ENCODE data around the gene SCN4B. TPM values are rescaled to one million over a fixed set of nuclear protein-coding genes. Genes with fewer than 3 reads are reported as not detected.

The SCN4B gene
- total RNA-seq, 1 donor from 2014 or later: 2.1 TPM

- Histone ChIP-seq H3K4me1 (ENCODE audit: control insufficient read depth in 3 of 3, insufficient read depth in 3 of 3, low read length in 3 of 3) (peaks cover 11 to 24% (median 17%) of the 10 kb centered on the region in 3 donors), H3K4me3 (ENCODE audit: low read length in 3 of 3) (peak overlapping the region; percentile 67 to 83 (median 82)), H3K9ac (ENCODE audit: low read depth in 1 of 3, low read length in 3 of 3) (peak overlapping the region; percentile 20 to 74 (median 56)), H3K36me3 (ENCODE audit: control insufficient read depth in 3 of 3, insufficient read depth in 3 of 3, low read length in 3 of 3) (no peaks in the 10 kb centered on the region), H3K27ac (ENCODE audit: low read depth, low read length) (peak overlapping the region; percentile 64), H3K9me3 (ENCODE audit: control insufficient read depth in 3 of 3, low read length in 3 of 3) (no peaks in the 10 kb centered on the region), H3K27me3 (ENCODE audit: control insufficient read depth in 3 of 3, insufficient read depth in 3 of 3, low read length in 3 of 3) (peaks cover 2 to 20% (median 5%) of the 10 kb centered on the region in 3 donors)
Observed at GRCh38 chr11:118145285-118146227, 7.1 kb downstream of the SCN4B start.

DNA sequence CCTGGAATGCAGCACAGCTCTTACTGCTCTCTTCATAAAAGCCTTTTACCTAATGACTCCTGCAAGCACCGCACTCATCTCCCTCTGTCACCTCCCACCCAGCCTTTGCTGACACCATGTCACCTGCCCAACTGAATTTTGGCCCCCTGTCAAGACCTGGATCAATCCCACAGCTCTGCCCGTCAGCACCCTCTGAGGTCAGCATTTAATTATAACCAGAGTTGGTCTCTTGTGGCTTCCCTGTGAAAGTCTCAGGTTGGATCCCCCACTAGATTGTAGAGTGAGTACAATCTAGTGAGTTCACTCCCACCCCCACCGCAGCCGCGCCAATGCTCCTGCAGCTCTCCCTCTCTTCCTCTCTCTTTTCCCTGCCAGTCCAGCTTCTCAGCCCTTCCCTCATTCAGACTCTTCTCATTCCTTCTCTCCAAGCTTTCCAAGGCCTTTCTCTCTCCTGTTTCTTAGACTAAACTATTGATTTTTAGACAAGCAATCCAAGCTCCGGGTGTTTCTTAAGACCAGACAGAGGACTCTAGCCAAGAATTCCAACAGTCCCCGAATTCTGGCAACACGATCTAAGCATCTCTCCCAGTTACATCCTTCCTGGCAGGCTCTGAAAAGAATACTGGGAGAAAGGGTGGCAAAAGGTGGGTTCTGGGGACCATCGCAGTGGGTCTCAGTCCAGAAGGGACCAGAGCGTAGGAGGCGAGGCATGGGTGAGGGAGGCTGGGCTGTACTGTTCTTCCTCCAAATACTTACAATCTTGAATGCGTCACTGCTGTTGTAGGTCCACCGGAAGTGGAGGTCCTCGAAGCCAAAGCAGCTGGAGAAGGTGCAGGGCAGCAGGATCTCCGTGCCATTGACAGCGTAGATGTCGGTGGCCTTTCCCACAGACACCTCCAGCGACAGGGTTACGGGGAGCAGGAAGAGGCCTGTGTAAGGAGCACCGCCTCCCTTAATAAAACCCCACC is 8.0 kb downstream of the SCN4B start:
- peaks cover 0 to 19% (median 8%) of the 10 kb centered on the region in 3 donors for H3K27me3 ChIP-seq (ENCODE audit: control insufficient read depth in 3 of 3, insufficient read depth in 3 of 3, low read length in 3 of 3)
- H3K9me3 ChIP-seq (ENCODE audit: control insufficient read depth in 3 of 3, low read length in 3 of 3): no peaks in the 10 kb centered on the region
- peak overlapping the region in 1 of 3 donors; percentile 74 for H3K9ac ChIP-seq (ENCODE audit: low read depth in 1 of 3, low read length in 3 of 3)
- H3K36me3 ChIP-seq (ENCODE audit: control insufficient read depth in 3 of 3, insufficient read depth in 3 of 3, low read length in 3 of 3): no peaks in the 10 kb centered on the region
- H3K4me1 ChIP-seq (ENCODE audit: control insufficient read depth in 3 of 3, insufficient read depth in 3 of 3, low read length in 3 of 3): peaks cover 11 to 24% (median 17%) of the 10 kb centered on the region in 3 donors
- H3K4me3 ChIP-seq (ENCODE audit: low read length in 3 of 3): peak overlapping the region; percentile 67 to 83 (median 82)
- H3K27ac ChIP-seq (ENCODE audit: low read depth, low read length): no peak overlapping the region

- H3K4me1 ChIP-seq (ENCODE audit: control insufficient read depth in 3 of 3, insufficient read depth in 3 of 3, low read length in 3 of 3): peaks cover 7 to 22% (median 15%) of the 10 kb centered on the region in 3 donors
- H3K36me3 ChIP-seq (ENCODE audit: control insufficient read depth in 3 of 3, insufficient read depth in 3 of 3, low read length in 3 of 3): no peaks in the 10 kb centered on the region
- peaks cover 0 to 16% (median 8%) of the 10 kb centered on the region in 3 donors for H3K27me3 ChIP-seq (ENCODE audit: control insufficient read depth in 3 of 3, insufficient read depth in 3 of 3, low read length in 3 of 3)
- no peaks in the 10 kb centered on the region for H3K9me3 ChIP-seq (ENCODE audit: control insufficient read depth in 3 of 3, low read length in 3 of 3)
- no peak overlapping the region for H3K27ac ChIP-seq (ENCODE audit: low read depth, low read length)
- H3K9ac ChIP-seq (ENCODE audit: low read depth in 1 of 3, low read length in 3 of 3): no peak overlapping the region
- H3K4me3 ChIP-seq (ENCODE audit: low read length in 3 of 3): no peak overlapping the region
Observed at GRCh38 chr11:118143661-118144185, 8.9 kb downstream of the SCN4B start.

- H3K27me3 ChIP-seq (ENCODE audit: control insufficient read depth in 3 of 3, insufficient read depth in 3 of 3, low read length in 3 of 3): peaks cover 0 to 16% (median 9%) of the 10 kb centered on the region in 3 donors
- H3K36me3 ChIP-seq (ENCODE audit: control insufficient read depth in 3 of 3, insufficient read depth in 3 of 3, low read length in 3 of 3): no peaks in the 10 kb centered on the region
- H3K27ac ChIP-seq (ENCODE audit: low read depth, low read length): no peak overlapping the region
- H3K9ac ChIP-seq (ENCODE audit: low read depth in 1 of 3, low read length in 3 of 3): no peak overlapping the region
- no peaks in the 10 kb centered on the region for H3K9me3 ChIP-seq (ENCODE audit: control insufficient read depth in 3 of 3, low read length in 3 of 3)
- H3K4me3 ChIP-seq (ENCODE audit: low read length in 3 of 3): no peak overlapping the region
- peaks cover 7 to 18% (median 15%) of the 10 kb centered on the region in 3 donors for H3K4me1 ChIP-seq (ENCODE audit: control insufficient read depth in 3 of 3, insufficient read depth in 3 of 3, low read length in 3 of 3)
Observed at GRCh38 chr11:118142809-118143208, 9.8 kb downstream of the SCN4B start.

- no peak overlapping the region for H3K4me3 ChIP-seq (ENCODE audit: low read length in 3 of 3)
- peaks cover 3 to 15% (median 13%) of the 10 kb centered on the region in 3 donors for H3K4me1 ChIP-seq (ENCODE audit: control insufficient read depth in 3 of 3, insufficient read depth in 3 of 3, low read length in 3 of 3)
- no peaks in the 10 kb centered on the region for H3K9me3 ChIP-seq (ENCODE audit: control insufficient read depth in 3 of 3, low read length in 3 of 3)
- no peak overlapping the region for H3K27ac ChIP-seq (ENCODE audit: low read depth, low read length)
- H3K9ac ChIP-seq (ENCODE audit: low read depth in 1 of 3, low read length in 3 of 3): no peak overlapping the region
- H3K36me3 ChIP-seq (ENCODE audit: control insufficient read depth in 3 of 3, insufficient read depth in 3 of 3, low read length in 3 of 3): no peaks in the 10 kb centered on the region
- peaks cover 0 to 16% (median 12%) of the 10 kb centered on the region in 3 donors for H3K27me3 ChIP-seq (ENCODE audit: control insufficient read depth in 3 of 3, insufficient read depth in 3 of 3, low read length in 3 of 3)
Observed at GRCh38 chr11:118142081-118142480, 10.5 kb downstream of the SCN4B start.

DNA sequence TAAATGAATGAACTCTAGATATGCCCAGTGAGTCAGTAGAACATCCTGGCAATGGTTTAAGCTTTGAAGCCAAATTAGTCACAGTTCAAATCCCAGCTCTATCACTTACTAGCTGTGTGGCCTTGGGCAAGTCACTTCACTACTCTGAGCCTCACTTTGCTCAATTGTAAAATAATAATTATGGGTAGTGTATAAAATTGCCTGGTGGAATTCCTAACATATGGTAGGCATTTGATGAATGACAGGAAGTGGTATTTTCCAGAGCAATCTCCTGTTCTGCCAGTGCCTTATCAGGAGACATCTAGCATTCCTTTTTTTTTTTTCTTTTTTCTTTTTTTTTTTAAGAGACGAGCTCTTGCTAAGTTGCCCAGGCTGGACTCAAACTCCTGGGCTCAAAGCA is 13.0 kb downstream of the SCN4B start:
- no peak overlapping the region for H3K27ac ChIP-seq (ENCODE audit: low read depth, low read length)
- no peak overlapping the region for H3K4me3 ChIP-seq (ENCODE audit: low read length in 3 of 3)
- no peaks in the 10 kb centered on the region for H3K36me3 ChIP-seq (ENCODE audit: control insufficient read depth in 3 of 3, insufficient read depth in 3 of 3, low read length in 3 of 3)
- peaks cover 0 to 9% (median 5%) of the 10 kb centered on the region in 3 donors for H3K4me1 ChIP-seq (ENCODE audit: control insufficient read depth in 3 of 3, insufficient read depth in 3 of 3, low read length in 3 of 3)
- H3K9me3 ChIP-seq (ENCODE audit: control insufficient read depth in 3 of 3, low read length in 3 of 3): no peaks in the 10 kb centered on the region
- H3K9ac ChIP-seq (ENCODE audit: low read depth in 1 of 3, low read length in 3 of 3): no peak overlapping the region
- peaks cover 0 to 16% (median 12%) of the 10 kb centered on the region in 3 donors for H3K27me3 ChIP-seq (ENCODE audit: control insufficient read depth in 3 of 3, insufficient read depth in 3 of 3, low read length in 3 of 3)

DNA sequence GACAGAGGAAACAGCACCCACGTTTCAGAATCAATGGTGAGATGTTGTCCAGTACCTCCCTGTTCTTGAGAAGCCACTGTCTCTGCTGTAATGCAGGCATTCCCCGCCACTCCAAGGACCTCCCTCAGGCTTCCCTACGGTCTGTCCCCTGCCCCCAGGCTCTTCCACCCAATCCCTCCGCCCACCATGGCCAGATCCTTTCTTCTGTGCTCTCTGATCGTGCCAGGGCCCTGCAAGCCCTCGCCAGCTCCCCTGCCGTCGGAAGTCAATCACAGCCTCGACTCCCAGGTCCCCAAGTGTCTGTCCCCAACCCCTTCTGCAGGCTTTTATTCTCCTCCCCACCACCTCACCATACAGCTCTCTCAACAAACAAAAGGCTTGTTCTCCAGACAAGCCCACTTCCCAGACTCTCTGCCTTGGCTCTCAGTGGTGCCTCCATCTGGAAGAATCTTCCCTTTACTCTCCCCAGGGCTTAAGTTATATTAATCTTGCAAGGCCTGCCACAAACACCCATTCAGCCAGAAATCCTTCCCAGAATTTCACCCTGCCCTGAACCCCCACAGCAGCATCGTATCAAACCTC is 13.7 kb downstream of the SCN4B start:
- Histone ChIP-seq H3K4me3 (ENCODE audit: low read length in 3 of 3) (no peak overlapping the region), H3K9me3 (ENCODE audit: control insufficient read depth in 3 of 3, low read length in 3 of 3) (no peaks in the 10 kb centered on the region), H3K27me3 (ENCODE audit: control insufficient read depth in 3 of 3, insufficient read depth in 3 of 3, low read length in 3 of 3) (peaks cover 0 to 15% (median 12%) of the 10 kb centered on the region in 3 donors), H3K27ac (ENCODE audit: low read depth, low read length) (no peak overlapping the region), H3K4me1 (ENCODE audit: control insufficient read depth in 3 of 3, insufficient read depth in 3 of 3, low read length in 3 of 3) (peaks cover 0 to 3% (median 0%) of the 10 kb centered on the region in 3 donors), H3K9ac (ENCODE audit: low read depth in 1 of 3, low read length in 3 of 3) (no peak overlapping the region), H3K36me3 (ENCODE audit: control insufficient read depth in 3 of 3, insufficient read depth in 3 of 3, low read length in 3 of 3) (no peaks in the 10 kb centered on the region)

DNA sequence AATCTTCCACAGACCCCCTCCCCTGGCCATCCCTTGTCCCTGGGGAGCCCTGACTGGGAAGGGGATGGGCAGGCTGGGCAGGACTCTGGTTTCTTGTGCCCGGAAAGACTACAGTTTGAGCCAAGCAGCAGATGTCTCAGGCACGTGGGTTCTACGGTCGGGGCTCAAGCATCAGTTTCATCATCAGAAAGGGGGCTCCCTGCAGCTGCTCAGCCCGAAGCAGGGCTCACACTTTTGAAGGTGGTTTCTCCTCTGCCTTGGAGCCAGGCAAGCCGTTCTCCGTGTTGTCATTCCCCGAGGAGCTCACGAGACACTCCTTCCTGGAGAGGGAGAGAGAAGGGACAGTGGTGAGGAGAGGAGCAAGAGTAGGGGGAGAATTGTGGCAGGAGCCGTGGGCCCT is 15.8 kb downstream of the SCN4B start:
- H3K36me3 ChIP-seq (ENCODE audit: control insufficient read depth in 3 of 3, insufficient read depth in 3 of 3, low read length in 3 of 3): no peaks in the 10 kb centered on the region
- no peak overlapping the region for H3K27ac ChIP-seq (ENCODE audit: low read depth, low read length)
- no peaks in the 10 kb centered on the region for H3K4me1 ChIP-seq (ENCODE audit: control insufficient read depth in 3 of 3, insufficient read depth in 3 of 3, low read length in 3 of 3)
- no peak overlapping the region for H3K4me3 ChIP-seq (ENCODE audit: low read length in 3 of 3)
- H3K9ac ChIP-seq (ENCODE audit: low read depth in 1 of 3, low read length in 3 of 3): no peak overlapping the region
- peaks cover 0 to 10% (median 3%) of the 10 kb centered on the region in 3 donors for H3K27me3 ChIP-seq (ENCODE audit: control insufficient read depth in 3 of 3, insufficient read depth in 3 of 3, low read length in 3 of 3)
- H3K9me3 ChIP-seq (ENCODE audit: control insufficient read depth in 3 of 3, low read length in 3 of 3): no peaks in the 10 kb centered on the region

GRCh38 chr11:118136341-118136740 is 16.3 kb downstream of the SCN4B start:
- Histone ChIP-seq H3K36me3 (ENCODE audit: control insufficient read depth in 3 of 3, insufficient read depth in 3 of 3, low read length in 3 of 3) (no peaks in the 10 kb centered on the region), H3K9me3 (ENCODE audit: control insufficient read depth in 3 of 3, low read length in 3 of 3) (no peaks in the 10 kb centered on the region), H3K4me3 (ENCODE audit: low read length in 3 of 3) (no peak overlapping the region), H3K27me3 (ENCODE audit: control insufficient read depth in 3 of 3, insufficient read depth in 3 of 3, low read length in 3 of 3) (peaks cover 0 to 10% (median 3%) of the 10 kb centered on the region in 3 donors), H3K4me1 (ENCODE audit: control insufficient read depth in 3 of 3, insufficient read depth in 3 of 3, low read length in 3 of 3) (no peaks in the 10 kb centered on the region), H3K27ac (ENCODE audit: low read depth, low read length) (no peak overlapping the region), H3K9ac (ENCODE audit: low read depth in 1 of 3, low read length in 3 of 3) (no peak overlapping the region)
